ENCODE results near the gene TOMM6.

The TOMM6 gene

DNA sequence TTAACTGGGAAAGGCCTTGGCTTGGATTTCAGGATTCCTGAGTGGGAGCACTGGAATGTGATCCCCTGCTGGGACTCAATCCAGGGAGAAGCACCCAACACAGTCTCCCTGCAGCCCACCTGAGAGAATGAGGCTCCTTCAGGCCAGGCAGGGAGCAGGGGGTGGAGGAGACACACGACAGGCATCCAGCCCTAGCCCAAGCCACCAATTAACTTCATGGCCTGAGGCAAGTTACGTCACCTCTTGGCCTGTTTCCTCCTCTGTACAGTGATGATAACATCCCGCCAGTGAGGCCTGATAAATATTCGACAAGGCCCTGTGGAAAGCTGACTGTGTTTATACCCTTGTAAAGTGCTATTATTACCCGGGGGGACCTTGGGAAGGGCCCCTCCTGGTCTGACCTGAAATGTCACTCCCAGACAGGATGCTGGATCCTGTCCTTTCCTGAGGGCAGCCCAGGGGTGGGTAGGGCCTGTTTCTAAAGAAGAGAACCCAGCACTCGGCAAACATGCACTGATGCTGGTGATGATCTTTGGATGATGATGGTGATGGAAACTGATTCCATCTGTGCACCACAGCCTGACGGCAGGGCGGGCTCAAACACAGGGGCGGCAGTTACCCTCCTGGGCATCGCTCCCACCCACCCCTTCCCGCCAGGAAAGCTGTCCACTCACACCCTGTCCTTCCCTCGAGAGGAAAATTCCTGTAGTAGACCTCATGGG is 20.2 kb upstream of the TOMM6 start:
- Histone ChIP-seq H2AFZ (ENCODE audit: low read depth, low read length) (no peak overlapping the region), H3K4me1 (ENCODE audit: low read length) (no peaks in the 10 kb centered on the region), H3K36me3 (replicated peaks; ENCODE audit: low read depth, low read length) (peaks cover 8% of the 10 kb centered on the region), H3K4me3 (ENCODE audit: low read length) (no peak overlapping the region), H3K4me2 (ENCODE audit: low read length) (no peak overlapping the region), H3K27me3 (ENCODE audit: low read depth, low read length) (no peaks in the 10 kb centered on the region), H3K79me2 (ENCODE audit: low read length) (no peaks in the 10 kb centered on the region), H3K9me3 (ENCODE audit: insufficient read depth, low read length) (no peaks in the 10 kb centered on the region), H3K9ac (ENCODE audit: low read length) (no peak overlapping the region), H3K27ac (ENCODE audit: low read length) (no peak overlapping the region), H4K20me1 (ENCODE audit: insufficient read depth, low read length) (no peaks in the 10 kb centered on the region)
- TF ChIP-seq, protein P1, sequence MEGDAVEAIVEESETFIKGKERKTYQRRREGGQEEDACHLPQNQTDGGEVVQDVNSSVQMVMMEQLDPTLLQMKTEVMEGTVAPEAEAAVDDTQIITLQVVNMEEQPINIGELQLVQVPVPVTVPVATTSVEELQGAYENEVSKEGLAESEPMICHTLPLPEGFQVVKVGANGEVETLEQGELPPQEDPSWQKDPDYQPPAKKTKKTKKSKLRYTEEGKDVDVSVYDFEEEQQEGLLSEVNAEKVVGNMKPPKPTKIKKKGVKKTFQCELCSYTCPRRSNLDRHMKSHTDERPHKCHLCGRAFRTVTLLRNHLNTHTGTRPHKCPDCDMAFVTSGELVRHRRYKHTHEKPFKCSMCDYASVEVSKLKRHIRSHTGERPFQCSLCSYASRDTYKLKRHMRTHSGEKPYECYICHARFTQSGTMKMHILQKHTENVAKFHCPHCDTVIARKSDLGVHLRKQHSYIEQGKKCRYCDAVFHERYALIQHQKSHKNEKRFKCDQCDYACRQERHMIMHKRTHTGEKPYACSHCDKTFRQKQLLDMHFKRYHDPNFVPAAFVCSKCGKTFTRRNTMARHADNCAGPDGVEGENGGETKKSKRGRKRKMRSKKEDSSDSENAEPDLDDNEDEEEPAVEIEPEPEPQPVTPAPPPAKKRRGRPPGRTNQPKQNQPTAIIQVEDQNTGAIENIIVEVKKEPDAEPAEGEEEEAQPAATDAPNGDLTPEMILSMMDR (IDR thresholded peaks at IDR 0.05; ENCODE audit: low read depth, low read length): no peak

DNA sequence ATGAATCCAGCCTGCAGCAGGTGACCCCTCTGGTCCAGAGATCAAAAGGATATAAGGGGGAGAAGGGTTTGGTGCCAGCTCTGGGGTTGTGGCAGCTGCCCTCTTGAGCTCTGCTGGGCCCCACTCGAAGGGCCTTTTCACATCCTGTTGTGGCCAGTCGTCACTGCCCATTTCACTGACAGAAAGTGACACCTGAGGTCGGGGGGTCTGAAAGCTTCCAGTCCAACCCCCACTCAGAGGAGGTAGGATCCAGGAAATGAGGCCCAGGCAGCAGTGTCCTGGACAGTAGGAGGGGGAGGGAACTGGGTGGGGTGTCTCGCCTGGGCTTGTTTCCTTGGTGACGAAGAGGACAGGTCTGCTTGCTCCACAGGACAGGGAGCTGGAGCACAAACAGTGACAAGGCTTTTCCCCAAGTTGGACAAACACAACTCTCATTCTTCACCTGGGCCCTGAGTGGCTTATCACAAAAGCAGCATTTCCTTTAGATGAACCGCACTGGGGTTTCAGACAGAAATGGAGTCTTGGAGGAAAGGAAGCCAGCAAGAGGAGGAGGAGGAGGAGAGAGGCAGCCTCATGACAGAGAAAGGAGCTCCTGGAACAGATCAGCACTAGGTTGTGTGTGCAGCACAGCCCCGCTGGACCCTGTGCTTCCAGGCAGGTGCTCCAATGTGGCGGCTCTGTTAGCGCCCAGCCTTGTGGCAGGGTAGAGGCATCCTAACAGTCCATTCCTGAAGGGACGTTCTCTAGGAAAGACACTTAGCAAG is 18.8 kb upstream of the TOMM6 start:
- H3K4me2 ChIP-seq (ENCODE audit: low read length): no peak overlapping the region
- H3K9ac ChIP-seq (ENCODE audit: low read length): no peak overlapping the region

DNA sequence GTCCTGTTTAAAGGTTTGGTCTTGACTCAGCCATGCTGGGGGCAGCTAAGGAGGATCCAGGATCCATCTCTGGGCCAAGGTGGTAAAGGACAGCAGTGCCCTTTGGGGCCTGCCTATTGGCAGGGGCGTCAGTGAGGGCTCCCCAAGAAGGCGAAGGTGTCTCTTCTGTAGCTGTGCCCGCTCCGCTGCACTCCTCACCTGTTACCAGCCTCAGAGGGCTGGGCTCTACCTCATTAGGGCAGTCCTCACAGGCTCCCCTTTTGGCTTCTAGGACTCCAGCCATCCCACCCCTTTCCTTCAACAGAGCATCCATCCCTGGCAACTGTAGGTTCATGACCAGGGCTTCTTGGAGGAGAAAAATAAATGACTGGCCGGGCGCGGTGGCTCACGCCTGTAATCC is 18.1 kb upstream of the TOMM6 start:
- Histone ChIP-seq H3K4me2 (ENCODE audit: low read length) (no peak overlapping the region), H3K4me3 (ENCODE audit: low read length) (no peak overlapping the region), H3K9me3 (ENCODE audit: insufficient read depth, low read length) (no peaks in the 10 kb centered on the region), H3K27me3 (ENCODE audit: low read depth, low read length) (no peaks in the 10 kb centered on the region), H3K36me3 (replicated peaks; ENCODE audit: low read depth, low read length) (peaks cover 13% of the 10 kb centered on the region), H2AFZ (ENCODE audit: low read depth, low read length) (no peak overlapping the region), H4K20me1 (ENCODE audit: insufficient read depth, low read length) (no peaks in the 10 kb centered on the region), H3K4me1 (ENCODE audit: low read length) (no peaks in the 10 kb centered on the region), H3K9ac (ENCODE audit: low read length) (no peak overlapping the region), H3K27ac (ENCODE audit: low read length) (no peak overlapping the region), H3K79me2 (ENCODE audit: low read length) (no peaks in the 10 kb centered on the region)
- no peak for TF ChIP-seq EZH2phosphoT487 (IDR thresholded peaks at IDR 0.05; ENCODE audit: low read depth)
- TF ChIP-seq, protein P1 (IDR thresholded peaks at IDR 0.05; ENCODE audit: low read depth, low read length): no peak

More for the DNA sequence above, 18.8 kb upstream of the TOMM6 start:
- Histone ChIP-seq H3K4me1 (ENCODE audit: low read length) (no peaks in the 10 kb centered on the region), H2AFZ (ENCODE audit: low read depth, low read length) (no peak overlapping the region), H3K79me2 (ENCODE audit: low read length) (no peaks in the 10 kb centered on the region), H3K27ac (ENCODE audit: low read length) (no peak overlapping the region), H4K20me1 (ENCODE audit: insufficient read depth, low read length) (no peaks in the 10 kb centered on the region), H3K27me3 (ENCODE audit: low read depth, low read length) (no peaks in the 10 kb centered on the region), H3K36me3 (replicated peaks; ENCODE audit: low read depth, low read length) (peaks cover 13% of the 10 kb centered on the region), H3K4me3 (ENCODE audit: low read length) (no peak overlapping the region), H3K9me3 (ENCODE audit: insufficient read depth, low read length) (no peaks in the 10 kb centered on the region)
- TF ChIP-seq, protein P1 (IDR thresholded peaks at IDR 0.05; ENCODE audit: low read depth, low read length): no peak
- no peak for TF ChIP-seq EZH2phosphoT487 (IDR thresholded peaks at IDR 0.05; ENCODE audit: low read depth)

DNA sequence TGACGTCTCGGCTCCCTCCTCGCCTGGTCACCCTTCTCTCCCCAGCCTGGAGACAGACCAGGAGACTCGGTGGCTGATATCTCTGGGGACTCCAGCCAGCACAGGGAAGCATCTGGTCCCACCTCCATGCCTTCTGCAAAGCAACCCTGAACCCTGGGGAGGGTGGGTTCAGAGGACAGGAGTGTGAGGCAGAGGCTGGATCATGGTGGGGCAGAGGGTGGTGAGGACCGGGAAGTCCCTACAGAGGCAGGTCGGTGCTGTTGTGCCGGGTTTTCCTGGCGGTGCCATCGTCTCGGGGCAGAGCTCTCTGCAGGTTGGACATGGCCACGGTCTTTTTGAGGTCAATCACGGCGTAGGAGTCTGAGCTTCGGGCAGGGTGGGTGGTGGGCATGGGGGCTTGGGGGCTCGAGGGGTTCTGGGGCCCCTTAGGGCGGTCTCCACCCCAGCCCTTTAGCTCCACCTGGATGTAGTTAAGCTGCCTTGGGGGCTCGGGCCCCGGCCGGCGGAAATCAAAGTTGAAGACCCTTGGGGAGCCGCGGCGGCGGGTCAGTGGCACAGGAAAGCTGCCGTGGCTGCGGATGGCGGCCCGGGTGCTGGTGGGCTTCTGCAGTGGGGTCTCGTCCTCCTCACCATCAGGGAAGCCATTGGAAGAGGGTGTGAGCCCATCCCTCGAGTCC is 17.0 kb upstream of the TOMM6 start:
- H3K36me3 ChIP-seq (replicated peaks; ENCODE audit: low read depth, low read length): peaks cover 20% of the 10 kb centered on the region
- H3K27me3 ChIP-seq (ENCODE audit: low read depth, low read length): no peaks in the 10 kb centered on the region
- H3K9ac ChIP-seq (ENCODE audit: low read length): no peak overlapping the region
- H3K79me2 ChIP-seq (ENCODE audit: low read length): no peaks in the 10 kb centered on the region
- H2AFZ ChIP-seq (ENCODE audit: low read depth, low read length): no peak overlapping the region
- H3K9me3 ChIP-seq (ENCODE audit: insufficient read depth, low read length): no peaks in the 10 kb centered on the region
- no peak for TF ChIP-seq EZH2phosphoT487 (IDR thresholded peaks at IDR 0.05; ENCODE audit: low read depth)
- TF ChIP-seq, protein P1 (IDR thresholded peaks at IDR 0.05; ENCODE audit: low read depth, low read length): no peak
- H3K4me2 ChIP-seq (ENCODE audit: low read length): no peak overlapping the region
- no peaks in the 10 kb centered on the region for H3K4me1 ChIP-seq (ENCODE audit: low read length)
- no peaks in the 10 kb centered on the region for H4K20me1 ChIP-seq (ENCODE audit: insufficient read depth, low read length)
- H3K27ac ChIP-seq (ENCODE audit: low read length): no peak overlapping the region
- no peak overlapping the region for H3K4me3 ChIP-seq (ENCODE audit: low read length)
